IMR-90 (cell line): ENCODE measurements around the gene MSH2. TPM values are rescaled to one million over a fixed set of nuclear protein-coding genes. Genes with fewer than 3 reads are reported as not detected.
"Not testable (repeated sequence)": the region's sequence is repeated elsewhere in the genome, so short reads cannot be mapped to it uniquely, and the experiment has no call there.

ENCODE experiments used
- ATAC-seq: fragments of 200-7000 bp; cut with Tn5 transposase; 2 replicates; pipeline ENCODE4 v1.9.1; 2020; ENCODE audit warnings: low read depth, mild to moderate bottlenecking, moderate library complexity
- BruUV-seq: library from RNA; stranded (reverse); fragments of 400-500 nt; replicated peaks from 2 replicates; lab custom pipeline; 2021; lab: Mats Ljungman, UMichigan
- CTCF ChIA-PET: fragments of 300-600 bp; formaldehyde crosslinking; extraction: SDS; loops from one replicate; lab custom pipeline; 2021; ENCODE audit warnings: antibody characterized with exemption; lab: Yijun Ruan, JAX
- POLR2A ChIA-PET: fragments of 300-600 bp; sonication (Branson Sonifier 250); formaldehyde crosslinking; loops from one replicate; lab custom pipeline; 2022; ENCODE audit warnings: antibody characterized with exemption; ENCODE audit not compliant: unreplicated experiment; lab: Charles Lee
- DNase-seq: peaks from one replicate; pipeline ENCODE4 v3.0.0; 2013
- H2AFZ ChIP-seq: replicated peaks from 2 replicates; pipeline ENCODE3; 2013; ENCODE audit warnings: low read length, mild to moderate bottlenecking; ENCODE audit not compliant: poor library complexity
- H2AK5ac ChIP-seq: 2 replicates; pipeline ENCODE4 v1.6.1; 2013; ENCODE audit warnings: low read depth, low read length, inconsistent platforms
- H2AK9ac ChIP-seq: replicated peaks from 2 replicates; pipeline ENCODE3; 2013; ENCODE audit warnings: mild to moderate bottlenecking, low read depth, low read length, moderate library complexity; ENCODE audit not compliant: poor library complexity
- H2BK120ac ChIP-seq: 2 replicates; pipeline ENCODE4 v1.6.1; 2013; ENCODE audit warnings: low read depth, low read length, inconsistent platforms
- H2BK15ac ChIP-seq: 3 replicates; pipeline ENCODE4 v1.6.1; 2013; ENCODE audit warnings: low read depth, low read length, inconsistent platforms
- H2BK20ac ChIP-seq: 2 replicates; pipeline ENCODE4 v1.6.1; 2013; ENCODE audit warnings: low read depth, mild to moderate bottlenecking, inconsistent platforms, low read length, moderate library complexity
- H2BK5ac ChIP-seq: 2 replicates; pipeline ENCODE4 v1.6.1; 2013; ENCODE audit warnings: mild to moderate bottlenecking, low read depth, low read length, inconsistent platforms; ENCODE audit not compliant: poor library complexity, severe bottlenecking
- H3K14ac ChIP-seq: replicated peaks from 2 replicates; pipeline ENCODE4 v1.6.1; 2013; ENCODE audit warnings: low read depth, low read length, inconsistent platforms
- H3K18ac ChIP-seq: 2 replicates; pipeline ENCODE4 v1.6.1; 2013; ENCODE audit warnings: low read depth, low read length, control low read depth
- H3K23ac ChIP-seq: 2 replicates; pipeline ENCODE4 v1.6.1; 2013; ENCODE audit warnings: low read depth, low read length, inconsistent platforms
- H3K27ac ChIP-seq: 2 replicates; pipeline ENCODE4 v1.5.1; 2013; ENCODE audit warnings: mild to moderate bottlenecking, control low read depth, low read length; ENCODE audit not compliant: insufficient read depth
- H3K27me3 ChIP-seq: 2 replicates; pipeline ENCODE4 v1.6.1; 2013; ENCODE audit warnings: low read length; ENCODE audit not compliant: control insufficient read depth, insufficient read depth
- H3K36me3 ChIP-seq: 2 replicates; pipeline ENCODE4 v1.6.1; 2013; ENCODE audit warnings: low read length, mixed read lengths; ENCODE audit not compliant: control insufficient read depth, insufficient read depth
- H3K4ac ChIP-seq: 2 replicates; pipeline ENCODE4 v1.6.1; 2013; ENCODE audit warnings: low read depth, low read length, inconsistent platforms
- H3K4me1 ChIP-seq: 2 replicates; pipeline ENCODE4 v1.6.1; 2013; ENCODE audit warnings: low read length, mixed read lengths; ENCODE audit not compliant: control insufficient read depth, insufficient read depth
- H3K4me2 ChIP-seq: 2 replicates; pipeline ENCODE4 v1.6.1; 2013; ENCODE audit warnings: low read depth, mild to moderate bottlenecking, control low read depth, low read length, moderate library complexity
- H3K4me3 ChIP-seq: 2 replicates; pipeline ENCODE4 v1.5.1; 2013; ENCODE audit warnings: low read depth, mild to moderate bottlenecking, control low read depth, low read length, moderate library complexity; ENCODE audit not compliant: insufficient read depth
- H3K56ac ChIP-seq: 2 replicates; pipeline ENCODE4 v1.6.1; 2013; ENCODE audit warnings: low read length, inconsistent platforms; ENCODE audit not compliant: insufficient read depth; ENCODE audit errors: extremely low read depth
- H3K79me1 ChIP-seq, 2 experiments: 2 replicates each; pipeline ENCODE4 v1.6.1; 2013; ENCODE audit warnings: low read length in 2 of 2, inconsistent platforms in 1 of 2, low read depth in 1 of 2
- H3K9ac ChIP-seq: 2 replicates; pipeline ENCODE4 v1.6.1; 2013; ENCODE audit warnings: low read depth, low read length, control low read depth
- H3K9me1 ChIP-seq: 2 replicates; pipeline ENCODE4 v1.6.1; 2013; ENCODE audit warnings: low read length, inconsistent platforms; ENCODE audit not compliant: insufficient read depth
- H3K9me3 ChIP-seq: 2 replicates; pipeline ENCODE4 v1.6.1; 2013; ENCODE audit warnings: low read length; ENCODE audit not compliant: control insufficient read depth, insufficient read depth
- H4K20me1 ChIP-seq: 2 replicates; pipeline ENCODE4 v1.6.1; 2013; ENCODE audit warnings: low read length, inconsistent platforms; ENCODE audit not compliant: insufficient read depth
- H4K5ac ChIP-seq: 2 replicates; pipeline ENCODE4 v1.6.1; 2013; ENCODE audit warnings: mild to moderate bottlenecking, low read depth, low read length, control low read depth
- H4K8ac ChIP-seq, 2 experiments: 2 replicates each; pipeline ENCODE4 v1.6.1; 2013; ENCODE audit warnings: low read depth in 2 of 2, low read length in 2 of 2, control low read depth in 1 of 2, inconsistent platforms in 1 of 2
- H4K91ac ChIP-seq: 2 replicates; pipeline ENCODE4 v1.6.1; 2013; ENCODE audit warnings: low read depth, low read length, inconsistent platforms; ENCODE audit not compliant: insufficient read depth
- WGBS, 2 experiments: methylation state at CpG; one replicate each; pipeline versions ENCODE4 v1.1.5 to v1.1.7; 2013; ENCODE audit warnings: missing lambda C conversion rate in 2 of 2; ENCODE audit not compliant: insufficient read length in 1 of 2; ENCODE audit errors: extremely low coverage in 2 of 2; 5-methylcytosine and 5-hydroxymethylcytosine counted together
- dilution Hi-C: fragments of 300-500 bp; cut with HindIII; formaldehyde crosslinking; loops from one replicate; pipeline ENCODE4 v1.14.3; 2018; ENCODE audit warnings: low sequenced_read_pairs; ENCODE audit not compliant: unreplicated experiment
- in situ Hi-C: fragments of 300-500 bp; cut with MboI; formaldehyde crosslinking; loops from 3 replicates; pipeline ENCODE4 v1.14.3; 2019; ENCODE audit warnings: low sequenced_read_pairs, inconsistent platforms, mixed read lengths
- intact Hi-C: fragments of 100-400 bp; cut with micrococcal nuclease; formaldehyde crosslinking; loops from 2 replicates; pipeline ENCODE4 v1.10.0; 2022
- polyA plus RNA-seq, 3 experiments: library from polyadenylated mRNA; depleted of rRNA; stranded (reverse); fragments of >200 nt; gene quantifications; 2 replicates each; pipeline ENCODE4 v1.2.3, GENCODE V29; 2012; ENCODE audit warnings: low replicate concordance in 1 of 3
- total RNA-seq: library from RNA; depleted of rRNA; stranded (reverse); fragments of >200 nt; gene quantifications from 2 replicates; pipeline ENCODE4 v1.2.3, GENCODE V29; 2012

Gene MSH2
- total and polyA plus RNA-seq, 2 of the 4 experiments (the other 2 are of a cell fraction) = 13.8 to 22.6 TPM

DNA sequence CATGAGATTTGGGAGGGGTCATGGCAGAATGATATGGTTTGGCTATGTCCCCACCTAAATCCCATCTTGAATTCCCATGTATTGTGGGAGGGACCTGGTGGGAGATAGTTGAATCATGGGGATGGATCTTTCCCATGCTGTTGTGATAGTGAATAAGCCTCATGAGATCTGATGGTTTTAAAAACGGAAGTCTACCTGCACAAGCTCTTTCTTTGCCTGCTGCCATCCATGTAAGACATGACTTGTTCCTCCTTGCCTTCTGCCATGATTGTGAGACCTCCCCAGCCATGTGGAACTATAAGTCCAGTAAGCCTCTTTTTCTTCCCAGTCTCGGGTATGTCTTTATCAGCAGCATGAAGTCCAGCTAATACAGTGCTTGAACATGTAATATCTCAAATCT, 5.0 kb downstream of the MSH2 start:
- H3K4me2 ChIP-seq, H3K4ac ChIP-seq, H3K9me3 ChIP-seq, H4K8ac ChIP-seq, H3K18ac ChIP-seq, ATAC-seq, BruUV-seq, H2BK20ac ChIP-seq, POLR2A ChIA-PET, H2BK120ac ChIP-seq, H3K27ac ChIP-seq, H3K14ac ChIP-seq, H3K56ac ChIP-seq, H4K91ac ChIP-seq, H3K4me1 ChIP-seq, H4K5ac ChIP-seq, H3K9me1 ChIP-seq, H2AK5ac ChIP-seq, CTCF ChIA-PET, dilution Hi-C loops, H3K23ac ChIP-seq, H3K9ac ChIP-seq, H2AFZ ChIP-seq, H4K20me1 ChIP-seq, H3K4me3 ChIP-seq, intact Hi-C loops, H2BK5ac ChIP-seq, H3K27me3 ChIP-seq, H2BK15ac ChIP-seq, H2AK9ac ChIP-seq, DNase-seq, in situ Hi-C loops: not testable (repeated sequence)
- H3K36me3 ChIP-seq = peaks cover 12% of the 10 kb centered on the region; the same call in 1 of the 2 replicates
- peaks cover 9 to 37% of the 10 kb centered on the region in 2 experiments; a peak in 3 of 4 replicates for H3K79me1 ChIP-seq
- no CpG with 5 or more reads among the region's 2 CpGs for WGBS, 2 experiments
